Brain pericyte (primary cell): ENCODE data around the gene KCNE1.
"Not testable (repeated sequence)": the region's sequence is repeated elsewhere in the genome, so short reads cannot be mapped to it uniquely, and the experiment has no call there.

Source experiments
- DNase-seq: peaks from one replicate; pipeline ENCODE4 v3.0.0-alpha.2; 2012; ENCODE audit warnings: low read depth, low spot score

Gene KCNE1

DNA sequence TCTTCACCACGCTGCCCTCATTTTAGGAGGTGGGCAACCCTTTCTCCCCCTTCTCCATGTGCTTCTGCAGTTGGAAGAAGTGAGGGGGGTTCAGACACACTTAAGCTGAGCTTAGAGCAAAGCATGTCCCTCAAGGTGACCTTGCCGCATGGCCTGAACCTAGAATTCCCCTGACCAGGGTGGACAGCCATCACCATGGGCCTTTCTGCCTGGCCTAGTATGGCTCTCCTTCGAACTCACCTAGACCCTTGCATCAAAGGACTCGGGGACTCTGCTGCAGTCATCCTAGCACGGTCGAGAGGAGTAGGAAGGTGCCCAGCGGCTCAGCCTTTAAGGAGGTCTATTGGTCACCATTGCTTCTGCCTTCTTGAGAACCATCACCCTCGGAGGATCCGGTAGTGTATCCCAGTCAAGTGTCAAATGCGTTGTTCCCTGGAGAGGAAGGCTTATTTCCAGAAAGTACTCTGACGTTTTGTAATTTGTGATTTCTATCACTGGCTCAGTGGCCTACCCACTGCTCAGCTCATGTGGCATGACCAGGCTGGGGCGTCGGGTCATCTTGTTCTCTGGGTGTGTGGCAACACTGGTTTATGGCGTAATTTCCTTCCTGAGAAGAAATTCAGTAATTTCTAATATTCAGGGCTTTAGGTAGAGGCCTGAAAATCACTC, at the start of gene KCNE1:
KCNE1 (minus strand) TSS at position 424 of the 669 bp plus-strand sequence. CDS start 62,576 bp downstream, outside the sequence.
- no peak for DNase-seq

DNA sequence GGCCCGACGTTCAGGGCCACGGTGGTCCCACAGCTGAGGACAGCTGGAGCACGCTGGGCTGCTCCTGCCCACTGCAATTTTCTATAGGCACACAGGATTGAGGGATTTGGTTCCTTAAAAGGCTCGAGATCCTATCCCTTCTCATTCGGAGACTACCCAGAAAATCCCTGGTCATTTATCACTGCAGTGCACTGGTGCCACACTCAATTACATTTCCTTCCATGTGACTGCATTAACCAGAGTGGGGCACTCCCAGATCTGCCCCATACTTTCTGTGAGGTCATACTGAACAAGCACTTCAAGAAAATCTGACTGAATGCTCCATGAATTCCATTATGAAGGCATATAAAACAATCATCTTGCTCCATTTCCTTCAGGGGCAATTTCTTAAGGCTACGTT, 49.8 kb upstream of the KCNE1 start:
- DNase-seq, result no peak

- no peak for DNase-seq
These were observed 48.6 kb upstream of the KCNE1 start for GRCh38 chr21:34560609-34561008.

DNA sequence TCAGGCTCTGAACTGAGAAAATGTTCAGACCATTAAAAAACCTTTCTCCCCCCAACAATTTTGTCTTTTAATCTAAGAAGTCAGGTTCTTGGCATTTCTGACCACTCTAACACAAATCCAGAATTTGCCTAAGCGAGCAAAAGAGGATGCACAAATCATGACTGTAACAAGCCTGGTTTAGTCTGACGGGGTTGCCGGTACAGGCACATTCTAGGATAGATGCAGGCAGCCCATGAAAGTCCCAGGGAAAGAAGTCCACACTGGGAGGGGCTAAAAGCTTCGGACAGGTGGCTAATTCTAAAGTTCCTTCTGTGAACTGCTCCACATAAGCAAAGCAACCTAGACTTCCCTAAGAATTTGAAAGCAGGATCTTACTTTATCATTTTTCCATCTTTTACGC, 48.0 kb upstream of the KCNE1 start:
- DNase-seq, result no peak

- DNase-seq, result no peak
These were observed 47.1 kb upstream of the KCNE1 start for GRCh38 chr21:34559089-34559631.

DNA sequence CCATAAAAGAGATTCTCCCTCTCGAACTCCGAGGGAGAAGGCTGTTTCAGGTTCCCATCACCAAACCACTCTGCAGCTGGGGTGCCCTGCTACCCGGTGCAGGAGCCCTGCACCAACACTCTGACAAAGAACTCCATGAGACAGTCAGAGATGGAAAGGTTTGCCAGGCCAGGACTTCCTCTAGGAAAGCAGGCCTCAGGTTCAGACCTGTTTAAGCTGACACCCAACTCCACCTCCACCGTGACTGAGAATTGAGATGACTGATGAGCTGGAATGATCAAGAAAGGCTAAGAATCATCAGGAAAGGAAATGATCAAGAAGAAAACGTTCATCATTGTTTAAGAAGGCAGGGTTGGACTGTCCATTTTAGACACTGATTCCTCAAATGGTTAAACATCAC, 46.2 kb upstream of the KCNE1 start:
- DNase-seq, result no peak

GRCh38 chr21:34557261-34557660, 45.3 kb upstream of the KCNE1 start:
- DNase-seq, result no peak

GRCh38 chr21:34554670-34555069, 42.7 kb upstream of the KCNE1 start:
- DNase-seq, result not testable (repeated sequence)

- DNase-seq, result no peak
These were observed 42.2 kb upstream of the KCNE1 start for GRCh38 chr21:34554227-34554626.

GRCh38 chr21:34553151-34553952, 41.3 kb upstream of the KCNE1 start:
- DNase-seq, result no peak

DNA sequence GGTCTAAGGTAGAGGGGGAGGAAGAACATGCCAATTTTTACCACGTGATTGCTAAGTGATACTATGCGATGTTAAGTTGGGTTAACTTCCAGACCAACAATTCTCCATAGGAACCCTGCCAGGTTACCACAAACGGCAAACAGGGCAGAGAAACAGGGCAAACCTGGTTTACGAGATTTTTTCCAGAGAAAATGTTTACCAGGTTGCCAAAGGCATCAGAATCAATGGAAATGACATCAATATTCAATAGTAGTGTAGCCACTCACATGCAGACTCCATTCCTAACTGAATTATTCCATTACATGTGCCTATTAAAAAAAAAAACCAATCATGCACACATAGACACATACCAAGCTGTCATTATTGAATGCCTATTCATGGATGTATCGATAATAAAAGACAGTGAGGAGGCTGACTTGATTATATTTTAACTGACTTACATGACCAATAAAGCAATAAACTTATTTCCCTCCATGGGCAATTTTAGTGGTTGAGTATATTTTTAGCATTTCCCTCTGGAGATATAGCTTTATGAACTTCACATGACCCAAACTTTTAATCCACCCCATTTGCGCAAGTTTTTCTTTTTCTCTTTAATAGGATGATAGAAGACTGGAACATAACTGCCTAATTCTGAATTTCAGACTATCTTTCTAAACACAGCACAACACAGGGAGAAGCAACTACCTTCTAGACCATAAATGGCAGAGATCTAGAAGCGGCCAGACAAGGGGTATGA, 40.5 kb upstream of the KCNE1 start:
- no peak for DNase-seq

DNA sequence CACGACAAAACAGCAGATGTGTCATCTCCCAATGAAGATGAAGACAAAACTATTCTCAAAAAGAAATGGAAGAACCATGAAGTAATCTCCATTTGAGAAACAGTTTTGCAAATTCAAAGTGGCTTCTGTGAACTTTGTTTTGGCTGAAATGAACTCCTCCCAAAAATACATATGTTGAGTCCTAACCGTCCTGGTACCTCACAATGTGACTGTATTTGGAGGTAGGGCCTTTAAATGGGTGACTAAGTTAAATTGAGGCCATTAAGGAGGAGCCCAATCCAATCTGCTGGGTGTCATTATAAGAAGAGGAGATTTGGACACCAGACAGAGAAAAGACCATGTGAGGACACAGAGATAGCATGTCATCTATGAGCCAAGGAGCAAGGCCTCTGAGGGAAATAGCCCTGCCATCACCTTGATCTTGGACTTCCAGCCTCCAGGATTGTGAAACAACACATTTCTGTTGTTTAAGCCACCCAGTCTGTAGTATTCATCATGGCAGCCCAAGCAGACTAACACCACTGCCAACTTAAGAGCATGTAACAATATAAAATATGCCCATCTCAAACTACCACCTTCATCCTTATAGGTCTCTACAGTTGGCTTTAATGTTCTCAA, 38.3 kb upstream of the KCNE1 start:
- no peak for DNase-seq

DNA sequence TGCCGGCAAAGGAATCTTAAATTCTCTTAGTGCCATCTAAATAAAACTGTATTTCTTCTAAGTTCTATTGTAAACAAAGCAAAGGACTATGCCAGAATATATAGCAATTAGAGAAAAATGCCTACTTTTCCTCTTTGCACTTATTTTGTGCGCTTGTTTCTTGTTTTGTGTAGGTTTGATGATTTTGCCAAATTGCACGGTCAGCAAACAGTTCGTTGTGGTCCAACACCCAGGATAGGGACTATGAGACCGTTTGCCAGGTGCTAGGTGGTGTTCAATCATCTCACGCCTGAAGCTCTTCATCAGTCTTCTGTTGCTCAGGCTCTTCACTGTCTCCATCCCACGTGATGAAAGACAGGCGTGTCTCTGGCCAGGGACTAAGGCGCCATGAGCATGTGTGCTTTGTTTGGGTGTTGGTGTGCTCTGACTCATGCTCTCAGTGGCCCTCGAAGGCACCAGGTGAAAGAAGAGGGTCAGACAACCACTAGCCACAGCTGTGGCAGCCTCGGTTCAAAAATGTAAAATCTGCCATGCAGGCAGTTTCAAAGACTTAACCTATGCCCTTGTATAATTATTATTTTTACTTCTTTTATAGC, 36.9 kb upstream of the KCNE1 start:
- no peak for DNase-seq

DNA sequence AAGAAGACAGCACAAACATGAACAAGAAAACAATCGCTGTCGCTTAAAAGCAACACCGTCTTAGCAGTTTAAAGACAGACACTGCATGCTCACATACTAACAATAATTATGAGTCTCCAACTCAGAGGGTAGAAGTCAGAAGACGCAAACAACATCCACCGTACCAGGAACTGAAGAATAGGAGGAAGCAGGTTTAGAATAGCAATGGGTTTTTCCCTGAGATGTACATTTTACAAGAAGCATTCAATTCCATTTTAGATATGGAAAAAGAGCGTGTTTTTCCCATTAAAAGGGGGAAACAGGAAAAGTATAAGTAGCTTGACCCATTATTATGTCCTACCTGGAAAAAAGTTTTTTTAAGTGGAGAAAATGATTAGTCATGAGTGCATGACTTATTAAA, 34.5 kb upstream of the KCNE1 start:
- no peak for DNase-seq

DNA sequence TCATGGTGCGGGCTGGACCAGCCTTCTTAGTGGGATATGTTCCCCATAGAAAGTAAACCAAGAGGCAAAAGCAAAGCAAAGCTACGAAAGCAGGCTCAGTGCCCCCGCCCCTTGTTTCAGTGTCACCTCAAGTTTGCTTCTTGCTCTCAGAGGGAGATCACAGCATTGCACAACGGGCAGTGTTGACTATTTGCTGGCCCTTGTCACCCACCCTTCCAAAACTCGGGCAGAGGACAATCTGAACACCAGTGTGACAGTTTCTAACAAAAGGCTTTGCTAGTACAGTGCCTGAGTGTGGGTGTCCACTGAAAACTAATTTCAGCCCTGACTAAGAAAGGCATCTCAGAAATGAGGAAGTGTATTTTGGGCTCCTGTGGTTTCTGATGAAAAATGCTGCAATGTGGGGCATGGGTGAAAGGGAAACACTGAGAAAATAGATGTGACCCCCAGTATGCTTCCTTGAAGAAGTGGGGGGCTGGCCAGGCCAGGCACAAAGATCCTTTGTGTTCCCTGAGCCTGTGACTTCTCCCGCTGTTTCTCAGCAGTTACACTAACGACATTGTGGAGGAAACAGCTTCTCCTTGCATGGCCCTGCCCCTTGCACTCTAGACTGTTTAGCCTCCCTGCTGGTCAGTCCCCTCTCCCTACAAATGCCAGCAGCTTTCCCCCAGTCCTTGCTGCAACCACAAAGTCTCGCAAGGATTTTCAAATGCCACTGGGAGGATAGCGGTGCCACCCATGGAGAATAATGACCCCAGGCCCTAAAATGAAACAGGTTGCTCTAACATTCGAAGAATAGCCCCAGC, 33.3 kb upstream of the KCNE1 start:
- no peak for DNase-seq

DNA sequence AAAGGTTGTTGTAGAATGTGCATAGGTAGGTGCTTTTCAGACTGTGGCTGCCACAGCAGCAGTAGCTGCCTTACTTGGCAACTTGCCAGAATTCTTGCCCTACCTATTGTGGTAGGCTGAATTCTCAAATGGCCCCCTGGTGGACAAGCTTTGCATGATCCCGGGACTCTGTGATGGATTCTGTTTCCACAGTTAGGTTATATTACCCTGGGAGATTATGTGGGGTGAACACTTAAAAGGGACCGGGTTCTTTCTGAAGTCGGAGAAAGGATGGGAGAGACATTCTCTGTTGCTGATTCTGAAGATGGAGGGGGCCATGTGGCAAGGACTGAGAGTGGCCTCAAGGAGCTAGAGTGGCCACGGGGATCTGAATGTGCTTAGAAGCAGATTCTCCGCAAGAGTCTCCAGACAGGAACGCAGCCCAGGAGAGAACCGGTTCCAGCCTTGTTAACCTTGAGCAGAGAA, 32.1 kb upstream of the KCNE1 start:
- no peak for DNase-seq

GRCh38 chr21:34543017-34543416, 31.0 kb upstream of the KCNE1 start:
- DNase-seq, result no peak

- no peak for DNase-seq
These were observed 28.2 kb upstream of the KCNE1 start for GRCh38 chr21:34540206-34540605.

DNA sequence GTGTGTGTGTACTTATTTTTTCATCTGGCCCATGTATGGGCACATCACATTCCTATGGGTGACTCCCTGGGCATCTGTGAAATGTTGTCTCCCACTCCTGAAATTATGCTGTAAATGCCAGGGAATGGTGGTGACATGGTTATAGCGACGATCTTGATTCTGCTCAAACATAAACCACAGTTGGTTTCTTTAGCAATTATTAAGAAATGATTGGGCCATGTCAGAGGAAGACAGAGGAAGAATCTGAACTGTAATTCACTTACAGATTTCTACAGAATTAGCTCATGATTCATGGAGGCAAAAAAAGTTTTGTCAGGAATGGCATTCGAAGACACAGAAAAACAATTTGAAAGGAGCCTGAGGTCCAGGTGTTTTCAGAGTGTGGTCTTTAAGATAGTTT, 25.8 kb upstream of the KCNE1 start:
- DNase-seq, result no peak

GRCh38 chr21:34536820-34537219, 24.8 kb upstream of the KCNE1 start:
- no peak for DNase-seq
